Measurements from ENCODE around the gene TMED9. TPM values are rescaled to one million over a fixed set of nuclear protein-coding genes. Genes with fewer than 3 reads are reported as not detected.

TMED9 gene
- total RNA-seq, 6 donors from 2014 or later: 28.3 to 187 (median 110) TPM

GRCh38 chr5:177609076-177610059, 17.4 kb downstream of the TMED9 start:
- WGBS, 2 donors: 80 to 92% methylated on average over 5 to 14 of the region's 21 CpGs
- H3K4me1 ChIP-seq: peaks cover 5 to 9% (median 5%) of the 10 kb centered on the region in 4 donors
- ATAC-seq (ENCODE audit: low FRiP score in 2 of 2) (no peak), DNase-seq (no peak)
- no peaks in the 10 kb centered on the region for H3K9me3 ChIP-seq
- H3K36me3 ChIP-seq: peaks cover 0 to 20% (median 4%) of the 10 kb centered on the region in 4 donors
- no peak overlapping the region for H3K4me3 ChIP-seq
- TF ChIP-seq POLR2AphosphoS5 (IDR thresholded peaks at IDR 0.05) (no peak), EP300 (IDR thresholded peaks at IDR 0.05) (no peak), CTCF (IDR thresholded peaks at IDR 0.05) (no peak), POLR2A (IDR thresholded peaks at IDR 0.05) (no peak)
- no peaks in the 10 kb centered on the region for H3K27me3 ChIP-seq
- H3K27ac ChIP-seq: no peak overlapping the region

GRCh38 chr5:177610131-177610769, 18.2 kb downstream of the TMED9 start:
- H3K27ac ChIP-seq: no peak overlapping the region
- TF ChIP-seq POLR2A (IDR thresholded peaks at IDR 0.05): no peak
- no peak for TF ChIP-seq EP300 (IDR thresholded peaks at IDR 0.05)
- TF ChIP-seq CTCF (IDR thresholded peaks at IDR 0.05): no peak
- TF ChIP-seq POLR2AphosphoS5 (IDR thresholded peaks at IDR 0.05): no peak
- DNase-seq (no peak), ATAC-seq (ENCODE audit: low FRiP score in 2 of 2) (no peak)
- H3K27me3 ChIP-seq: no peaks in the 10 kb centered on the region
- H3K36me3 ChIP-seq: peaks cover 0 to 17% (median 3%) of the 10 kb centered on the region in 4 donors
- no peak overlapping the region for H3K4me3 ChIP-seq
- 79 to 86% methylated on average over 12 to 13 of the region's 13 CpGs for WGBS, 2 donors
- H3K4me1 ChIP-seq: peaks cover 5 to 9% (median 5%) of the 10 kb centered on the region in 4 donors
- no peaks in the 10 kb centered on the region for H3K9me3 ChIP-seq

GRCh38 chr5:177610770-177611445, 18.9 kb downstream of the TMED9 start:
- no peaks in the 10 kb centered on the region for H3K27me3 ChIP-seq
- peaks cover 5 to 9% (median 5%) of the 10 kb centered on the region in 4 donors for H3K4me1 ChIP-seq
- H3K27ac ChIP-seq: no peak overlapping the region
- H3K4me3 ChIP-seq: no peak overlapping the region
- no peak for TF ChIP-seq POLR2A (IDR thresholded peaks at IDR 0.05)
- no peak for TF ChIP-seq CTCF (IDR thresholded peaks at IDR 0.05)
- TF ChIP-seq EP300 (IDR thresholded peaks at IDR 0.05): no peak
- no peak for TF ChIP-seq POLR2AphosphoS5 (IDR thresholded peaks at IDR 0.05)
- 54 to 78% methylated on average over 2 to 4 of the region's 4 CpGs for WGBS, 2 donors
- peaks cover 0 to 13% (median 5%) of the 10 kb centered on the region in 4 donors for H3K36me3 ChIP-seq
- DNase-seq: no peak
- no peaks in the 10 kb centered on the region for H3K9me3 ChIP-seq
- no peak for ATAC-seq (ENCODE audit: low FRiP score in 2 of 2)

GRCh38 chr5:177611446-177612214, 19.6 kb downstream of the TMED9 start:
- ATAC-seq (ENCODE audit: low FRiP score in 2 of 2) (no peak), DNase-seq (no peak)
- peaks cover 5 to 9% (median 5%) of the 10 kb centered on the region in 4 donors for H3K4me1 ChIP-seq
- H3K36me3 ChIP-seq: peaks cover 0 to 9% (median 6%) of the 10 kb centered on the region in 4 donors
- TF ChIP-seq POLR2AphosphoS5 (IDR thresholded peaks at IDR 0.05) (no peak), POLR2A (IDR thresholded peaks at IDR 0.05) (no peak), EP300 (IDR thresholded peaks at IDR 0.05) (no peak), CTCF (IDR thresholded peaks at IDR 0.05) (no peak)
- H3K4me3 ChIP-seq: no peak overlapping the region
- WGBS, 2 donors: 94 to 96% methylated on average over 15 of the region's 15 CpGs
- no peaks in the 10 kb centered on the region for H3K9me3 ChIP-seq
- no peak overlapping the region for H3K27ac ChIP-seq
- no peaks in the 10 kb centered on the region for H3K27me3 ChIP-seq

Data from upper lobe of left lung (tissue), 6 donors.